ENCODE results near the gene TOLLIP.

TOLLIP gene

GRCh38 chr11:1337647-1338007 lies 28.2 kb upstream of the TOLLIP start:
- peaks cover 13% of the 10 kb centered on the region for H3K4me1 Mint-ChIP-seq (ENCODE audit: low read depth)
- DNase-seq (ENCODE audit: low spot score) = no peak
- H3K27ac Mint-ChIP-seq = peak overlapping the region; percentile 52
- H3K9me3 Mint-ChIP-seq = peaks cover 4% of the 10 kb centered on the region
- H3K36me3 Mint-ChIP-seq (ENCODE audit: low read depth) = peaks cover 3% of the 10 kb centered on the region
- peaks cover 18% of the 10 kb centered on the region for H3K27me3 Mint-ChIP-seq (ENCODE audit: low read depth)
- H3K4me3 Mint-ChIP-seq = peak overlapping the region; percentile 68

DNA sequence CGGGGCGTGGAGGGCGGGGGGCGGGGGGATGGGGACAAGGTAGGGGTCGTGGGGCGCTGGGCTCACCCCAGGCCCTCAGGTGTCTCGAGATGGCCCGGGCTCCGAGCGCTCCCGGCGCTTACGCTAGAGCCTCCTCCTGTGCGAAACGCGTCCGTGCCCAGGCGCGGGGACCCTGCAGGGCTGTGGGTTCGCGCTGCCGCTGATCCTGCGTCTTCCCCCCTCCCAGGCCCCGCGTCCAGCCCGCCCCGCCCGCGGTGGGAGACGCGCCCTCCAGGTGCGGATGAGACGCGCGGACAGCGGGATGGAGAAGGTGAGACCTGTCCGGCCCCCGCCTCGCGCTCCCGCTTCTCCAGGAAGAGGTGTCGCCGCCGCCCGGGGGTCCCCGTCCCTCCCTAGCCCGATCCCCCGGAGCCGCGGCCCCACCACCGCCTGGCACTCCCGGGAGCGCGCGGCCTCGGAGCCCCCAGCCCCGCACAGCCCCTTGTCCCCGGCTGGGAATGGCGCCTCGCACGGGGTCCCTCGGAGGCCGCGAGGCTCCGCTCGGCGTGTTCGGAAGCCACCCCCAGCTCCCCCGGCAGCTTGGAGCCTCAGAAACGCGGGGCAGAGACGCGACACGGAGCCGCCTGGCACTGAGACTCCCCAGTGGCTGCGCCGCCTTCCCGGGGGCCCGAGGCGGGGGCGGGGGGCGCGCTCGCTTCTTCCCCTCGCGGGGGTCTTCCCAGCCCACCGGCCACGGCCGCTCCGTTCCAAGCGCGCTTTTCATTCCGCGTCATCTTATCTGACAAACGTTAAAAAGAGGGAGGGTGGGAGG lies 27.6 kb upstream of the TOLLIP start:
- peaks cover 18% of the 10 kb centered on the region for H3K27me3 Mint-ChIP-seq (ENCODE audit: low read depth)
- DNase-seq (ENCODE audit: low spot score) = no peak
- no peak overlapping the region for H3K27ac Mint-ChIP-seq
- peaks cover 3% of the 10 kb centered on the region for H3K36me3 Mint-ChIP-seq (ENCODE audit: low read depth)
- H3K9me3 Mint-ChIP-seq = peaks cover 8% of the 10 kb centered on the region
- no peak overlapping the region for H3K4me3 Mint-ChIP-seq
- H3K4me1 Mint-ChIP-seq (ENCODE audit: low read depth) = peaks cover 13% of the 10 kb centered on the region

DNA sequence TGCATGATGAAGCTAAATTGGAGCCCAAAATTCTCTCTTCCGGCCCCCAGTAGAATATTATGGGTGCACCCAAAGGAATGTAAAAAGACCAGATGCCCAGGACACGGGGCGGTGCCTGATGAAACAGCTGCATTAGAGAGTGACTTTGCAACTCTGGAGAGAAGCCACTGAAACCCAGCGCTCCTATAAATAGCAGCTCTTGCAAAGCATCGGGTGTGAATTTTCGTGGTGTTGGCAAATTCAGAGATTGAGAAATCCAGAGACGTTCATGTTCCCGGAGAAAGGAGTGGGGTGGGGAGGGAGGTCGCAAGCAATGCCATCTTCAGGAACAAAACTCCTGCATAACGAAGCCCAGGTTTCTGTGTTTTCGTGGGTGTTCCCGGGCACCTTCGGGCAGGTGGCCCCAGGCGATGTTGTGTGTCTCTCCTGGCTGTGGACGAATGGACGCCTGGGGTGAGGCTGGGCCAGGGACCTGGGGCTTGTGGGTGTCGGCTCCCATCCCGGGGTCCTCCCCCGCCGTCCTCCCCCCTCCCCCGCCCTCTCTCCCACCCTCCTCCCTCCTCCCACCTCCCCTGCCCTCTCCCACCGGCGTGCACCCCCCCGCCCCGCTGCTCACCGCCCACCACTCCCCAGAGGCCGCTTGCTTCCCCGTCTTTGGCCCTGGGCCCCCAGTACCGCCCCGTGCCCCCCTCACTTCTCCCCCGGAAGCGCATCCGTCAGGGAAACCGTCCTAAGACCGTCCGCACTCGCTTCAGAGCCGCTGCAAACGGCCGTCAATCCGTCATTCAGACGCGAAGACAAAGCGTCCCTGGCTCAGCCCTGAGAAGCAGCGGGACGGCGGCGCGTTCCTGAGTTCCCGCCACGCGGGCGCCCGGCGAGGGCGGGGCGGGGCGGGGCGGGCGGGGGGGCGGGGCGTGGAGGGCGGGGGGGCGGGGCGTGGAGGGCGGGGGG lies 26.7 kb upstream of the TOLLIP start:
- peaks cover 13% of the 10 kb centered on the region for H3K4me1 Mint-ChIP-seq (ENCODE audit: low read depth)
- DNase-seq (ENCODE audit: low spot score) = peak; percentile 39
- peak overlapping the region; percentile 68 for H3K27ac Mint-ChIP-seq
- peaks cover 3% of the 10 kb centered on the region for H3K36me3 Mint-ChIP-seq (ENCODE audit: low read depth)
- peaks cover 8% of the 10 kb centered on the region for H3K9me3 Mint-ChIP-seq
- peaks cover 18% of the 10 kb centered on the region for H3K27me3 Mint-ChIP-seq (ENCODE audit: low read depth)
- H3K4me3 Mint-ChIP-seq = peak overlapping the region; percentile 76

- peak overlapping the region; percentile 22 for H3K27ac Mint-ChIP-seq
Observed at GRCh38 chr11:1335264-1335810, 25.9 kb upstream of the TOLLIP start.

DNA sequence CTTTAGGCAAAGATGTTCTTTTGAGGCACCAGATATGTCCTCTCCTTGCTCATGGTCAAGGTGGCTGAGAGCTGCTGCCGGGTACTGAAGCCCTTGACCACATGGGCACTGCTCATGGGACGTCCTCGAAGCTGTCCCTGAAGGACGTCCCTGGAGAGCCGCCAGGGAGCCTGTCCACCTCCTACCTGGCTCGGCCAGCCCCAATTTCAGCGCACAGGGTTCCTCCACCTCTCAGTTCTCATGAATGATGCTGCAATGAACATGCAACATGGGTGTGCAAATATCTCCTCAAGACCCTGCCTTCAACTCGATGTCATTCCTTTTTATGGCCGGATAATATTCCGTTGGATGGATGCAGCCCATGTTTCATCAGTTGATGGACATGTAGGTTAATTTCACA lies 24.4 kb upstream of the TOLLIP start:
- Mint-ChIP-seq H3K27me3 (ENCODE audit: low read depth) (peaks cover 18% of the 10 kb centered on the region), H3K36me3 (ENCODE audit: low read depth) (peaks cover 3% of the 10 kb centered on the region), H3K4me3 (no peak overlapping the region), H3K9me3 (peaks cover 10% of the 10 kb centered on the region), H3K4me1 (ENCODE audit: low read depth) (peaks cover 13% of the 10 kb centered on the region), H3K27ac (no peak overlapping the region)
- no peak for DNase-seq (ENCODE audit: low spot score)

More at GRCh38 chr11:1335264-1335810, 25.9 kb upstream of the TOLLIP start:
- peaks cover 8% of the 10 kb centered on the region for H3K9me3 Mint-ChIP-seq
- no peak for DNase-seq (ENCODE audit: low spot score)
- peak overlapping the region; percentile 76 for H3K4me3 Mint-ChIP-seq
- H3K4me1 Mint-ChIP-seq (ENCODE audit: low read depth) = peaks cover 13% of the 10 kb centered on the region
- H3K27me3 Mint-ChIP-seq (ENCODE audit: low read depth) = peaks cover 18% of the 10 kb centered on the region
- H3K36me3 Mint-ChIP-seq (ENCODE audit: low read depth) = peaks cover 3% of the 10 kb centered on the region

- no peak for DNase-seq (ENCODE audit: low spot score)
- H3K9me3 Mint-ChIP-seq = peaks cover 15% of the 10 kb centered on the region
- H3K27me3 Mint-ChIP-seq (ENCODE audit: low read depth) = peaks cover 15% of the 10 kb centered on the region
- peaks cover 13% of the 10 kb centered on the region for H3K4me1 Mint-ChIP-seq (ENCODE audit: low read depth)
- no peak overlapping the region for H3K4me3 Mint-ChIP-seq
- peaks cover 3% of the 10 kb centered on the region for H3K36me3 Mint-ChIP-seq (ENCODE audit: low read depth)
- no peak overlapping the region for H3K27ac Mint-ChIP-seq
Observed at GRCh38 chr11:1333091-1333772, 23.8 kb upstream of the TOLLIP start.

GRCh38 chr11:1330473-1330872 lies 21.0 kb upstream of the TOLLIP start:
- Mint-ChIP-seq H3K9me3 (peaks cover 35% of the 10 kb centered on the region), H3K36me3 (ENCODE audit: low read depth) (peaks cover 3% of the 10 kb centered on the region), H3K27me3 (ENCODE audit: low read depth) (peaks cover 6% of the 10 kb centered on the region), H3K4me3 (no peak overlapping the region), H3K27ac (no peak overlapping the region), H3K4me1 (ENCODE audit: low read depth) (peaks cover 7% of the 10 kb centered on the region)
- no peak for DNase-seq (ENCODE audit: low spot score)

DNA sequence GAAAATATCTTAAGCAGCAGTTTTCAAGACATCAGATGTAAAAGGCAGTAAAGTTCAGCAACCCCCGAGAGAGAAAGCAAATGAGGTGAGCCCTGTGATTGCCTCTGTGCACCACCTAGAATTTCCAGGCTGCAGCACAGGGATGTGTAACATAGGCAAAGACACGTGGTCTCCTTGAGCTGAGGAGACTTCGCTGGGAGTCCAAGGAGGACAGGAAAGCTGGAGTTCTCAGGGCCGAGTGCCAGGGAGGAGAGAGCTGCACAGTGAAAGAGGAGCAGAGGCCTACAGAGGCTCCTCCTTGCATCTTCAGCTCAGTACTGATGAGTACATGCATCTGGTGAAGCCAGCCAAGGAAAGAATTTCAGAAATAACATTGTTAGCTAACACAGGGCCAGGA lies 17.6 kb upstream of the TOLLIP start:
- H3K4me3 Mint-ChIP-seq = no peak overlapping the region
- peaks cover 2% of the 10 kb centered on the region for H3K36me3 Mint-ChIP-seq (ENCODE audit: low read depth)
- H3K9me3 Mint-ChIP-seq = peaks cover 27% of the 10 kb centered on the region
- H3K27ac Mint-ChIP-seq = no peak overlapping the region
- peaks cover 7% of the 10 kb centered on the region for H3K27me3 Mint-ChIP-seq (ENCODE audit: low read depth)
- DNase-seq (ENCODE audit: low spot score) = no peak
- H3K4me1 Mint-ChIP-seq (ENCODE audit: low read depth) = peaks cover 7% of the 10 kb centered on the region

DNA sequence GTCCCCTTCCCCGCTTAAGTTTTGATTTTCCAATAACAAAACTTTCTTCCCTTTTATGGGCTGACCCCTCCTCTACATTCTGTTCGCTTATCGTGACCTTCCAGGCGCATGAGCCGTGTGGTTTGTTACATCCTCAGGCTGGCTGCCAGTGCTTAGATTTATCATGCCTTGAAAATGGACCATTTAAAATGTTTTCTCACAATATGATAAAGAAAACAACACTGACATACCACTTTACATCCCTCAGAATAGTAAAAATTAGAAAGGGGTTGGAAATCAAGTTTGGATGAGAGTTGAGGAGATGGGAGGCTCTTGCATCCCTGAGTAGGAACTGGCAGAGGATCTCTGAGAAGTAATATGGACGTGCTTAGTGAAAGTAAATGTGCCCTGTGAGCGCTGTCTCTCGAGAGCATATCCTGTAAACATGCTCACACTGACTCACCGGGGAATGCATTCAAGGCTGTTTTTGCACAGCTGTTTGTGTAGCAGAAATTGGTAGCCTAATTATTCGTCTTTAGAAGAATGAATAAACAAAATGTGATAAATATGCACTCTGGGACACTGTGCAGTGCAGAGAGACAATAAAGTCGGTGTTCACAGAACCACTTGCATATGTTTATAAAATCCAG lies 17.1 kb upstream of the TOLLIP start:
- Mint-ChIP-seq H3K27ac (no peak overlapping the region), H3K36me3 (ENCODE audit: low read depth) (peaks cover 2% of the 10 kb centered on the region), H3K9me3 (peaks cover 27% of the 10 kb centered on the region), H3K4me3 (no peak overlapping the region), H3K4me1 (ENCODE audit: low read depth) (peaks cover 7% of the 10 kb centered on the region), H3K27me3 (ENCODE audit: low read depth) (peaks cover 8% of the 10 kb centered on the region)
- DNase-seq (ENCODE audit: low spot score) = no peak

DNA sequence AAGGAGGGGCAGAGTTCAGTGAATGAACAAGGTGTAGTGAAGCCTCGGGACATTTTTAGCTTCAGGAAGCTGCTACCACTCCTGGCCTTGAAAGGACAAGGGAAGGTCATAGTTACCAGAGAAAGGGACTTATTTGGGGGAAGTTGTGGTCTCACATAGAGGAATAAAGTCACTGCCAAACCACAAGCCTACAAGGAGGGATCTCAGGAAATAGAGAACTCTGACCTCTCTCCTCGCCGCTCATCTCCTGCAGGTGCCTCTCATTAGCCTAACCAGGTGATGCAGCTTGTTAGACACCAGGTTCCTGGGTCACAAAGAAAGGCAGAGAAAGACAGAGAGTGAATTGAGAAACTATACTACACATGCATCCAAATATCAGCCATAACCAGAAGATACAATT lies 14.3 kb upstream of the TOLLIP start:
- Mint-ChIP-seq H3K4me1 (ENCODE audit: low read depth) (peaks cover 7% of the 10 kb centered on the region), H3K27me3 (ENCODE audit: low read depth) (peaks cover 8% of the 10 kb centered on the region)
- no peak for DNase-seq (ENCODE audit: low spot score)

GRCh38 chr11:1317993-1318392 lies 8.6 kb upstream of the TOLLIP start:
- H3K4me3 Mint-ChIP-seq = no peak overlapping the region
- H3K4me1 Mint-ChIP-seq (ENCODE audit: low read depth) = peaks cover 3% of the 10 kb centered on the region
- peaks cover 5% of the 10 kb centered on the region for H3K9me3 Mint-ChIP-seq
- no peaks in the 10 kb centered on the region for H3K36me3 Mint-ChIP-seq (ENCODE audit: low read depth)
- H3K27me3 Mint-ChIP-seq (ENCODE audit: low read depth) = peaks cover 31% of the 10 kb centered on the region
- no peak overlapping the region for H3K27ac Mint-ChIP-seq
- no peak for DNase-seq (ENCODE audit: low spot score)

More for the DNA sequence above, 14.3 kb upstream of the TOLLIP start:
- Mint-ChIP-seq H3K9me3 (peaks cover 24% of the 10 kb centered on the region), H3K36me3 (ENCODE audit: low read depth) (peaks cover 2% of the 10 kb centered on the region), H3K27ac (no peak overlapping the region), H3K4me3 (no peak overlapping the region)

DNA sequence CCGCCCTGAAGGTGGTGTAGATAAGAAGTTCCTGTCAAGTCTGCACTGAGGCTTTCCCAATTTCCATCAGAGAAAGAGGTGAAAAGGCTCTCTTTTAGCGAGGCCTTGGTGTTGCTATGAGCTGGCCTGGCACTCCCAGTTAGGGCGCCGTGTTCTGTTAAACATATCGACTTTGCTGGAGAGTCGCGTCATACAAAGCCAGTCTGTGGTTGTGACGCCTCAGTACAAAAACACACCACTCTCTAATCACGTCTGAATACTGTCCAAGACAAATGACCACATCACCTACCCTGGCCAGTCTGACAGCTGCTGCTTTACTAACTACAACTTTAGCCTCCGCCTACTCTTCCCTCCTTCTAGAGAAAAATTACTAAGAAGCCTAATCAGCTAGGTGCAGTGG lies 8.0 kb upstream of the TOLLIP start:
- peaks cover 5% of the 10 kb centered on the region for H3K9me3 Mint-ChIP-seq
- no peak overlapping the region for H3K27ac Mint-ChIP-seq
- no peak overlapping the region for H3K4me3 Mint-ChIP-seq
- peaks cover 32% of the 10 kb centered on the region for H3K27me3 Mint-ChIP-seq (ENCODE audit: low read depth)
- H3K4me1 Mint-ChIP-seq (ENCODE audit: low read depth) = peaks cover 3% of the 10 kb centered on the region
- no peak for DNase-seq (ENCODE audit: low spot score)
- no peaks in the 10 kb centered on the region for H3K36me3 Mint-ChIP-seq (ENCODE audit: low read depth)

GRCh38 chr11:1310772-1311468 lies 1.5 kb upstream of the TOLLIP start:
- Mint-ChIP-seq H3K4me3 (peak overlapping the region; percentile 81), H3K27me3 (ENCODE audit: low read depth) (peaks cover 36% of the 10 kb centered on the region), H3K27ac (peak overlapping the region; percentile 92), H3K9me3 (peaks cover 21% of the 10 kb centered on the region), H3K4me1 (ENCODE audit: low read depth) (peaks cover 28% of the 10 kb centered on the region), H3K36me3 (ENCODE audit: low read depth) (peaks cover 9% of the 10 kb centered on the region)
- DNase-seq (ENCODE audit: low spot score) = no peak

Measured in T-helper 2 cell treated with Interferon-gamma antibody and Interleukin-4, amounts not matched to agents 5 μg/mL and 100 μg/mL, for 36 hours (primary cell).